HUES64 (cell line): ENCODE measurements around the gene RAB10.

Experiments
- H3K27ac ChIP-seq: 2 replicates; pipeline ENCODE4 v1.7.0; 2013; ENCODE audit warnings: low read depth, low read length, inconsistent platforms
- H3K27me3 ChIP-seq: 2 replicates; pipeline ENCODE4 v1.6.1; 2013; ENCODE audit warnings: mild to moderate bottlenecking, low read length; ENCODE audit not compliant: insufficient read depth
- H3K36me3 ChIP-seq: 2 replicates; pipeline ENCODE4 v1.6.1; 2013; ENCODE audit warnings: mild to moderate bottlenecking, low read length; ENCODE audit not compliant: insufficient read depth
- H3K4me1 ChIP-seq: 2 replicates; pipeline ENCODE4 v1.6.1; 2013; ENCODE audit warnings: mild to moderate bottlenecking, low read length, moderate library complexity; ENCODE audit not compliant: insufficient read depth
- H3K4me3 ChIP-seq: 2 replicates; pipeline ENCODE4 v1.5.1; 2013; ENCODE audit warnings: mild to moderate bottlenecking, low read length, moderate library complexity
- H3K9ac ChIP-seq: 2 replicates; pipeline ENCODE4 v1.6.1; 2013; ENCODE audit warnings: mild to moderate bottlenecking, low read depth, low read length
- H3K9me3 ChIP-seq: 2 replicates; pipeline ENCODE4 v1.6.1; 2013; ENCODE audit warnings: low read depth, low read length; ENCODE audit not compliant: insufficient read depth
- WGBS: fragments of 150-250, 120-280 bp; methylation state at CpG from one replicate; pipeline ENCODE4 v1.1.7; 2013; ENCODE audit warnings: missing lambda C conversion rate; 5-methylcytosine and 5-hydroxymethylcytosine counted together

Gene RAB10

DNA sequence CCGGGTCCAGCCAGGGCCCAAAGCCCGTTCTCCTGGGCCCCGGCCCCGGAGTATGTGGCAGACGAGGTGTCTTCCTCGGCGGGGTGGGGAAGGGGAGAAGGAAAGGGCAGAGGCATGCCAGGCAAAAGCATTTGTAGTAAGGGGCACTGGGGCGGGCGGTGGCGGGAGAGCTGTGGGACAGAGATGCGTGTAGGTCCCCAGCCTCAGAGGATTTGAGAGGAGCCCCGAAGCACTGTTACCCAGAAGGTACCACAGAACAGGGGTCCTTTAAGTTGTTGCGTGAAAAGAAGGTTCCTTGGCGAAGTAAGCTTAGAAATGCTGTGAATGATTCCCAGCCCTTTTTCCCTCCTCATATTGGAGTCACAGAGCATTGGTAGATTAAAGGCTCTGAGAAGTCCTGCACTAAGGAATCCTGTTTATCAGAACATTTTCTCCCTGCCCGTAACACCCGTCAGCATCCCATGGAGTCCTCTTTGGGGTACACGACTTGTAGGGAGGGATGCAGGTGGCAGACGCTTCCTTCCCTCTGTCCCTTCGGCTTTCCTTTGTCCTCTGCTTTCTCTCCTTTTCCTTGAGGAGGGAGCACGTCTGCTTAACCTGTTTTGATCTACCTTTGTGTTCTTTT is 151.5 kb downstream of the RAB10 start:
- H3K9me3 ChIP-seq: no peaks in the 10 kb centered on the region

GRCh38 chr2:26185954-26186770 is 152.3 kb downstream of the RAB10 start:
- Histone ChIP-seq H3K27ac (no peak overlapping the region), H3K36me3 (peaks cover 25% of the 10 kb centered on the region), H3K9ac (no peak overlapping the region), H3K27me3 (peaks cover 19% of the 10 kb centered on the region), H3K4me1 (no peaks in the 10 kb centered on the region), H3K9me3 (no peaks in the 10 kb centered on the region), H3K4me3 (no peak overlapping the region; the same call in 1 of the 2 replicates)
- 92% methylated on average over 16 of the region's 16 CpGs for WGBS

More for the DNA sequence above, 151.5 kb downstream of the RAB10 start:
- no peak overlapping the region for H3K27ac ChIP-seq
- no peaks in the 10 kb centered on the region for H3K4me1 ChIP-seq
- peak overlapping the region; percentile 69 for H3K9ac ChIP-seq
- WGBS: 53% methylated on average over 20 of the region's 20 CpGs
- peak overlapping the region; percentile 53 for H3K4me3 ChIP-seq
- H3K36me3 ChIP-seq: peaks cover 18% of the 10 kb centered on the region
- peaks cover 19% of the 10 kb centered on the region for H3K27me3 ChIP-seq
